Common myeloid progenitor, CD34-positive (primary cell): ENCODE data around the gene HEXD.
A peak's percentile ranks its signal among the peaks of the same experiment; 100 is the strongest.
"Not testable (repeated sequence)": the region's sequence is repeated elsewhere in the genome, so short reads cannot be mapped to it uniquely, and the experiment has no call there.

ENCODE experiments used
- CTCF ChIA-PET: fragments of 350-600 bp; sonication (Branson Sonifier 250); formaldehyde crosslinking; loops from one replicate; lab custom pipeline; 2021; ENCODE audit warnings: antibody characterized with exemption; lab: Charles Lee
- POLR2A ChIA-PET: fragments of 350-600 bp; sonication (Branson Sonifier 250); formaldehyde crosslinking; loops from one replicate; lab custom pipeline; 2021; ENCODE audit warnings: antibody characterized with exemption; lab: Charles Lee
- DNase-seq, 3 donors: peaks; one replicate each; pipeline versions ENCODE4 v3.0.0 to v3.0.0-alpha.2; 2013
- H3K27ac ChIP-seq, 2 experiments: 1 replicate in 1 of 2; 2 replicates in 1 of 2; pipeline ENCODE4 v1.7.0; 2013; ENCODE audit warnings: inconsistent platforms in 2 of 2, low read length in 2 of 2, mild to moderate bottlenecking in 2 of 2, low read depth in 1 of 2, moderate library complexity in 1 of 2; ENCODE audit not compliant: severe bottlenecking in 2 of 2, insufficient read depth in 1 of 2, poor library complexity in 1 of 2
- H3K27me3 ChIP-seq, 5 experiments: replicated peaks in 2 of 5; 1 replicate in 3 of 5; 2 replicates in 2 of 5; pipeline versions ENCODE4 v1.6.1 to v1.7.0; 2013; ENCODE audit warnings: low read length in 4 of 5, mild to moderate bottlenecking in 2 of 5, moderate library complexity in 2 of 5, inconsistent platforms in 1 of 5; ENCODE audit not compliant: insufficient read depth in 5 of 5, control insufficient read depth in 4 of 5
- H3K36me3 ChIP-seq, 4 experiments: 1 replicate in 2 of 4; 2 replicates in 2 of 4; pipeline versions ENCODE4 v1.6.1 to v1.7.0; 2013; ENCODE audit warnings: low read length in 3 of 4, control low read depth in 1 of 4, mild to moderate bottlenecking in 1 of 4; ENCODE audit not compliant: control insufficient read depth in 4 of 4, insufficient read depth in 4 of 4
- H3K4me1 ChIP-seq, 4 experiments: 1 replicate in 3 of 4; 2 replicates in 1 of 4; pipeline versions ENCODE4 v1.6.1 to v1.7.1; 2013; ENCODE audit warnings: low read length in 3 of 4, mild to moderate bottlenecking in 3 of 4, control low read depth in 1 of 4, inconsistent platforms in 1 of 4, moderate library complexity in 1 of 4; ENCODE audit not compliant: control insufficient read depth in 4 of 4, insufficient read depth in 4 of 4; ENCODE audit errors: control extremely low read depth in 1 of 4
- H3K4me3 ChIP-seq, 7 experiments: 1 replicate in 4 of 7; 2 replicates in 3 of 7; pipeline versions ENCODE4 v1.5.1 to v1.7.0; 2013; ENCODE audit warnings: mild to moderate bottlenecking in 7 of 7, low read length in 6 of 7, moderate library complexity in 6 of 7, inconsistent platforms in 2 of 7, low read depth in 2 of 7, control low read depth in 1 of 7; ENCODE audit not compliant: insufficient read depth in 4 of 7, control insufficient read depth in 1 of 7; ENCODE audit errors: extremely low read depth in 1 of 7
- H3K9me3 ChIP-seq, 5 experiments: 1 replicate in 4 of 5; 2 replicates in 1 of 5; pipeline versions ENCODE4 v1.6.1 to v1.7.1; 2013; ENCODE audit warnings: low read length in 4 of 5, mild to moderate bottlenecking in 2 of 5, inconsistent platforms in 1 of 5, low read depth in 1 of 5, moderate library complexity in 1 of 5; ENCODE audit not compliant: control insufficient read depth in 4 of 5, insufficient read depth in 2 of 5; ENCODE audit errors: control extremely low read depth in 1 of 5
- WGBS: methylation state at CpG from one replicate; pipeline ENCODE4 v1.1.5; 2013; ENCODE audit not compliant: insufficient coverage; 5-methylcytosine and 5-hydroxymethylcytosine counted together

The HEXD gene

DNA sequence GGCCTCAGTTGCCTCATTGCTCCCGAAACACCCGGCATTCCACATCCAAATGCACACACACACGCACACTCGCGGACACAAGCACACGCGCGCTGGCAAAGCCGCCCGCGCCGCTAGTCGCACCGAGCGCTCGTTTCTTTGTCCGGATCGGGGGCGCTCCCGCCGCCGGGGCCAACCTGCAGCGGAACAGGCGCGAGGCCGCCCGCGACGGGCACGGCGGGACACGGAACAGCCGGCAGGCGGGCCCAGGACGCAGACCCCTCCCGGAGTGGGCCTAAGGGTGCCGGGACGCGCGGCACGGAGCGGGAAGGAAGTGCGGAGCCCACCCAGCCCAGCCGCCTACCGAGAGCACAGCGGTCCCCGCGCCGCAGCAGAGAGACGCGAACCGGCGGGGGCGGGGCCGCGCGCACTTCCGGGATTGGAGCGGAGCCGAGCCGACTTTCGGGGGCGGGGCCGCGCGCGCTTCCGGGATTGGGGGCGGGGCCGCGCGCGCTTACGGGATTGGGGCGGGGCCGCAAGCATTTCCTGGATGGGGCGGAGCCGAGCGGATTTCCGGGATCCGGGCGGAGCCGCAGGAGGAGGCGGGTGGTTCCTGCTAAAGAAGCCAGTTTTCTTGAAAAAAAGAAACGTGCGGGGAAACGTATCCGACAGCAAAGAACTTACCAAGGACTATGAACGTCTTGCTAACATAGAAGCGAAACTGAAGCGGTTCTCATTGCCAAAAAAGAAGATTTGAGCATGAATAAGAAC, 32.4 kb downstream of the HEXD start, which contains the start of gene CYBC1:
TSS of gene CYBC1 (minus strand) at position 396 of the 750 bp plus-strand sequence. CDS start 1,498 bp downstream, outside the sequence.
- Histone ChIP-seq H3K9me3 (no peaks in the 10 kb centered on the region), H3K36me3 (peaks cover 0 to 23% (median 13%) of the 10 kb centered on the region in 4 experiments), H3K27me3 (no peaks in the 10 kb centered on the region), H3K4me1 (peaks cover 8 to 48% (median 34%) of the 10 kb centered on the region in 4 experiments), H3K27ac (peak within 1 kb of the TSS; percentile 72 to 87), H3K4me3 (peak within 1 kb of the TSS; percentile 88 to 98 (median 95))
- POLR2A ChIA-PET: no interaction called here
- under 1% methylated on average over 74 of the region's 91 CpGs for WGBS
- CTCF ChIA-PET: interaction anchor here (1.2 to 1.4 kb wide), 3 partner anchors 76 to 209 kb away, joined by 3 read pairs; no protein-coding TSS in a partner anchor
- peak; percentile 94 to 96 (median 95) for DNase-seq

DNA sequence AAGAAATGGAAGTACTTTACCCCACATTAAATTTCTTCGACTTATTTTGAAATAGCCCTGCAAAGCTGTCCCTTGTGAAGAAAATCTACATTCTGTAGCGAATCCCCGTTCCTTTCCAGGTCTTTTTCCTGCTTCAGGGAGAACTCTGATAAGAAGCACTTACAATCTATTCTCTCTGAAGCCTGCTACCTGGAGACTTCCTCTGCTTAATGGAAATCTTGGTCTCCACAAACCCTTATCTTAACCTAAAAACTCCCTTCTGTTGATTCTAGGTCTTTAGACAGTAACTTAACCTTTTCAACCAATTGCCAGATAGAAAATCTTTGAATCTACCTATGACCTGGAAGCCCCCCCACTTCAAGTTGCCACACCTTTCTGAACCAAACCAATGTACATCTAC, 34.0 kb downstream of the HEXD start:
- H3K27ac ChIP-seq: no peak overlapping the region

DNA sequence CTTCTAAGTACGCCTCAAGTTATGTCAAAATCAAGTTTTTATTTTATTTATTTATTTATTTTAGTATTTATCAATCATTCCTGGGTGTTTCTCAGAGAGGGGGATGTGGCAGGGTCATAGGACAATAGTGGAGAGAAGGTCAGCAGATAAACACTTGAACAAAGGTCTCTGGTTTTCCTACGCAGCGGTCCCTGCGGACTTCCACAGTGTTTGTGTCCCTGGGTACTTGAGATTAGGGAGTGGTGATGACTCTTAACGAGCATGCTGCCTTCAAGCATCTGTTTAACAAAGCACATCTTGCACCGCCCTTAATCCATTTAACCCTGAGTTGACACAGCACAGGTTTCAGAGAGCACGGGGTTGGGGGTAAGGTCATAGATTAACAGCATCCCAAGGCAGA, 35.0 kb downstream of the HEXD start:
- H3K4me3 ChIP-seq, H3K27me3 ChIP-seq, DNase-seq, H3K27ac ChIP-seq, H3K9me3 ChIP-seq, CTCF ChIA-PET, POLR2A ChIA-PET, H3K36me3 ChIP-seq: not testable (repeated sequence)
- WGBS: no CpG with 5 or more reads among the region's 7 CpGs
- peaks cover 16 to 45% (median 36%) of the 10 kb centered on the region in 4 experiments for H3K4me1 ChIP-seq

More for the DNA sequence above, 34.0 kb downstream of the HEXD start:
- no peak overlapping the region for H3K4me3 ChIP-seq
- H3K36me3 ChIP-seq: peaks cover 0 to 9% (median 2%) of the 10 kb centered on the region in 4 experiments
- ChIA-PET CTCF (interaction anchor here (1.4 kb wide), 1 partner anchor 211 kb away, joined by 3 read pairs; no protein-coding TSS in a partner anchor), POLR2A (no interaction called here)
- no peaks in the 10 kb centered on the region for H3K9me3 ChIP-seq
- H3K4me1 ChIP-seq: peaks cover 8 to 40% (median 31%) of the 10 kb centered on the region in 4 experiments
- H3K27me3 ChIP-seq: no peaks in the 10 kb centered on the region
- no peak for DNase-seq
- 97% methylated on average over 3 of the region's 3 CpGs for WGBS

DNA sequence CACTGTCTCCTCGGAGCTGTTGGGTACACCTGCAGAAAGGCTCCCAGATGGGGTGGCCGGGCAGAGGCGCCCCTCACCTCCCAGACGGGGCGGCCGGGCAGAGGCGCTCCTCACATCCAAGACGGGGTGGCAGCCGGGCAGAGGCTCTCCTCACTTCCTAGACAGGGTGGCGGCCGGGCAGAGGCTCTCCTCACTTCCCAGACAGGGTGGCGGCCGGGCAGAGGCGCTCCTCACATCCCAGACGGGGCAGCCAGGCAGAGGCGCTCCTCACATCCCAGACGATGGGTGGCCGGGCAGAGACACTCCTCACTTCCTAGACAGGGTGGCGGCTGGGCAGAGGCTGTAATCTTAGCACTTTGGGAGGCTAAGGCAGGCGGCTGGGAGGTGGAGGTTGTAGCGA, 35.6 kb downstream of the HEXD start:
- H3K27me3 ChIP-seq, CTCF ChIA-PET, H3K27ac ChIP-seq, DNase-seq, H3K9me3 ChIP-seq, POLR2A ChIA-PET, H3K36me3 ChIP-seq, H3K4me3 ChIP-seq: not testable (repeated sequence)
- H3K4me1 ChIP-seq: peaks cover 15 to 45% (median 35%) of the 10 kb centered on the region in 4 experiments
- 93% methylated on average over 16 of the region's 21 CpGs for WGBS

DNA sequence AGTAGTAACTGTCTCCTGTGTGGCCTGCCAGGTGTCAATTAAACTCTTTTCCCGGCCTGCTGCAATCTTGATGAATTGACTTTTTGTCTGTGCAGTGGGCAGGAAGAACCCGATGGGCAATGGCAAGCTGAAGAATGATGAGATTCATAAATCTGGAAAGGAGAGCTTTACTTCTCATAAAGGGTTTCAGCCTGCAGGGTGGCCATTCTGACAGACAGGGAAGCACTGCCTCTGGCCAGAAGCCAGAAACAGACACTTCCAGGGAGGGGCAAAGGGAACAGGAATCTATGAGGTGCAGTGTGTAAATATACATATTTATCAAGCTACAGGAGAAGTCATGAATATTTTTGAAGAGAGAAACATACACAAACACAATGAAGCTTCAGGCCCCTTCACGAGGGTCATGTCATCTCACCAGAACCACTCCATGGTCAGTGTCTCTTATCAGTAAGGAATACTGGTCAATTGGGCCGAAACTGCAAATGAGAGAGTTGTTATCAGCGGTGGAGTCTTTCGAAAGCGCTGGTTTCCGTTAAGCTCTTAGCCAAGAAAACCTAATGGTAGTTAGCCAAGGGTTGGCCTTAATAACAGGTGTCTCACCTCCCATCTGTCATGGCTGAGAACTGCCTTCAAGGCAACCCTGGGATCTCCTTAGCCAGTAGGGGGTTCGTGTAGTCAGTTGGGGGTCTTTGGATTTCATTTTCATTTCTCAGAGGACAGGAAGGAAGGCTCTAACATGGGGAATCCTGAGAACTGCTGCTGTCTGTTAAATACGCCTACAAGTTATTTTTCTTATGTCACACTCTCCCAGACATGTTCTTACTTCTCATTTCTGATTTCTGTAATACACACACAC, 39.2 kb downstream of the HEXD start:
- H3K4me3 ChIP-seq: peak overlapping the region in 6 of 7 experiments; percentile 53 to 92 (median 85)
- H3K36me3 ChIP-seq: peaks cover 4 to 20% (median 15%) of the 10 kb centered on the region in 4 experiments
- POLR2A ChIA-PET: interaction anchor here (0.6 to 1.0 kb wide), 2 partner anchors 8 to 159 kb away, joined by 3 to 6 read pairs; no protein-coding TSS in a partner anchor
- H3K9me3 ChIP-seq: no peaks in the 10 kb centered on the region
- WGBS: 67% methylated on average over 9 of the region's 10 CpGs
- no peaks in the 10 kb centered on the region for H3K27me3 ChIP-seq
- H3K27ac ChIP-seq: peak overlapping the region; percentile 95 to 98
- CTCF ChIA-PET: interaction anchor here (0.8 to 1.3 kb wide), 4 partner anchors 8 to 97 kb away, joined by 3 to 4 read pairs (median 3); no protein-coding TSS in a partner anchor
- DNase-seq: peak in 1 of 3 donors; percentile 5
- peaks cover 7 to 24% (median 19%) of the 10 kb centered on the region in 4 experiments for H3K4me1 ChIP-seq

DNA sequence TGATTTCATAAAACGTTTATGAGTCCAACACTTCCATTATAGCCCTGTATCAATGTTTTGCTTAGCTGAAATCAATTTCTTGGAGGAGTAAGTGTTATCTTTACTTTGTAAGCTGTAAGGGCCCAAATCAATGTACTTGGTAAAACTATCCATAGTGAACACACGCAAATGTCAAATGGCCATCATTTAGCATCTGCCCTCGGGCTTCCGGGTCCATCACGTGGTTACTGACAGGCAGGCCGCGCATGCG, 39.7 kb downstream of the HEXD start:
- DNase-seq: no peak
- H3K4me3 ChIP-seq: peak overlapping the region; percentile 53 to 97 (median 85)
- H3K27ac ChIP-seq: peak overlapping the region; percentile 95 to 98
- H3K27me3 ChIP-seq: no peaks in the 10 kb centered on the region
- H3K36me3 ChIP-seq: peaks cover 4 to 25% (median 20%) of the 10 kb centered on the region in 4 experiments
- H3K4me1 ChIP-seq: peaks cover 7 to 24% (median 19%) of the 10 kb centered on the region in 4 experiments
- ChIA-PET CTCF (interaction anchor here (0.9 to 1.3 kb wide), 2 partner anchors 9 to 96 kb away, joined by 3 to 4 read pairs; no protein-coding TSS in a partner anchor), POLR2A (interaction anchor here (0.6 to 1.0 kb wide), 2 partner anchors 9 to 159 kb away, joined by 3 to 6 read pairs; no protein-coding TSS in a partner anchor)
- WGBS: 0% methylated on average over 7 of the region's 8 CpGs
- no peaks in the 10 kb centered on the region for H3K9me3 ChIP-seq
